OCI-LY1 (cell line): ENCODE results near the gene C11orf65.
"Not testable (repeated sequence)": the region's sequence is repeated elsewhere in the genome, so short reads cannot be mapped to it uniquely, and the experiment has no call there.

Experiments
- EZH2 ChIP-seq: fragments of 200-600 bp; sonication (generic), shearing (Covaris generic); IDR thresholded peaks from 2 replicates; pipeline ENCODE4 v1.8.0; 2017; ENCODE audit warnings: borderline replicate concordance, mixed run types, mild to moderate bottlenecking, antibody characterized with exemption, low read length, moderate library complexity, mixed read lengths
- TF ChIP-seq, protein P1 (sequence below): fragments of 200-600 bp; sonication (generic), shearing (Covaris generic); IDR thresholded peaks from 2 replicates; pipeline ENCODE4 v1.5.1; 2017; ENCODE audit warnings: mild to moderate bottlenecking, antibody characterized with exemption, low read length, moderate library complexity, mixed read lengths

DNA sequence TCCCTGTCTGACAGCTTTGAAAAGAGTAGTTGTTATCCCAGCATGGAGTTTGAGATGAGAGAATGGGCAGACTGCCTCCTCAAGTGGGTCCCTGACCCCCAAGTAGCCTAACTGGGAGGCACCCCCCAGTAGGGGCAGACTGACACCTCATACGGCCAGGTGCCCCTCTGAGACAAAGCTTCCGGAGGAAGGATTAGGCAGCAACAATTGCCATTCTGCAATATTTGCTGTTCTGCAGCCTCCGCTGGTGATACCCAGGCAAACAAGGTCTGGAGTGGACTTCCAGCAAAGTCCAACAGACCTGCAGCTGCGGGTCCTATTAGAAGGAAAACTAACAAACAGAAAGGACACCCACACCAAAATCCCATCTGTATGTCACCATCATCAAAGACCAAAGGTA lies 25.9 kb downstream of the C11orf65 start:
- TF ChIP-seq, protein P1, sequence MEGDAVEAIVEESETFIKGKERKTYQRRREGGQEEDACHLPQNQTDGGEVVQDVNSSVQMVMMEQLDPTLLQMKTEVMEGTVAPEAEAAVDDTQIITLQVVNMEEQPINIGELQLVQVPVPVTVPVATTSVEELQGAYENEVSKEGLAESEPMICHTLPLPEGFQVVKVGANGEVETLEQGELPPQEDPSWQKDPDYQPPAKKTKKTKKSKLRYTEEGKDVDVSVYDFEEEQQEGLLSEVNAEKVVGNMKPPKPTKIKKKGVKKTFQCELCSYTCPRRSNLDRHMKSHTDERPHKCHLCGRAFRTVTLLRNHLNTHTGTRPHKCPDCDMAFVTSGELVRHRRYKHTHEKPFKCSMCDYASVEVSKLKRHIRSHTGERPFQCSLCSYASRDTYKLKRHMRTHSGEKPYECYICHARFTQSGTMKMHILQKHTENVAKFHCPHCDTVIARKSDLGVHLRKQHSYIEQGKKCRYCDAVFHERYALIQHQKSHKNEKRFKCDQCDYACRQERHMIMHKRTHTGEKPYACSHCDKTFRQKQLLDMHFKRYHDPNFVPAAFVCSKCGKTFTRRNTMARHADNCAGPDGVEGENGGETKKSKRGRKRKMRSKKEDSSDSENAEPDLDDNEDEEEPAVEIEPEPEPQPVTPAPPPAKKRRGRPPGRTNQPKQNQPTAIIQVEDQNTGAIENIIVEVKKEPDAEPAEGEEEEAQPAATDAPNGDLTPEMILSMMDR, result not testable (repeated sequence)
- TF ChIP-seq EZH2, result not testable (repeated sequence)
